Measurements from ENCODE around the gene ITGAE.

DNA sequence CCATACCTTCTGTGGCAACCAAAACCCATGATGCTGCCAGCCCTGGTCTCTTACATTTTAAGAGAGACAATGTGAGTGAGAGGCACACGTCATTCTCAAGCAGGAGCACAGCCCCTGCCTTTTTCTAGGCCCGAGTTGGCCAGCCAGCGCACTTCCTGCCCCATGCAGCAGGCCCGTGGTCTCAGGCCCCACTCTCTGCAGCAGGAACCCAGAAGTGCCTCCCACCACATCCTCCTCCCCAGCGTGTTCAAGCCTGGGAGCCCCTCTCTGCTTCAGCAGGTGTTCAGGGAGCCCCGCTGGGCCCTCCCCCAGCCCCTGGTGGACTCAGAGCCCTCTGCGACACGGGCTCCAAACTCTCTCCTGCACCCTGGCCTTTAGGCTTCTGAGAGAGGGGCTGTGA is 30.5 kb downstream of the ITGAE start:
- TF ChIP-seq MAZ (IDR thresholded peaks at IDR 0.05; ENCODE audit: borderline replicate concordance, low read depth, low read length) (no peak), SREBF2 (IDR thresholded peaks at IDR 0.05) (no peak), MAFK (IDR thresholded peaks at IDR 0.05; ENCODE audit: partially characterized antibody) (no peak), EP300 (IDR thresholded peaks at IDR 0.05) (no peak), POLR2A (IDR thresholded peaks at IDR 0.05; ENCODE audit: low read length) (no peak), CHD4 (IDR thresholded peaks at IDR 0.05; ENCODE audit: borderline replicate concordance) (no peak)
- TF ChIP-seq, protein P1, sequence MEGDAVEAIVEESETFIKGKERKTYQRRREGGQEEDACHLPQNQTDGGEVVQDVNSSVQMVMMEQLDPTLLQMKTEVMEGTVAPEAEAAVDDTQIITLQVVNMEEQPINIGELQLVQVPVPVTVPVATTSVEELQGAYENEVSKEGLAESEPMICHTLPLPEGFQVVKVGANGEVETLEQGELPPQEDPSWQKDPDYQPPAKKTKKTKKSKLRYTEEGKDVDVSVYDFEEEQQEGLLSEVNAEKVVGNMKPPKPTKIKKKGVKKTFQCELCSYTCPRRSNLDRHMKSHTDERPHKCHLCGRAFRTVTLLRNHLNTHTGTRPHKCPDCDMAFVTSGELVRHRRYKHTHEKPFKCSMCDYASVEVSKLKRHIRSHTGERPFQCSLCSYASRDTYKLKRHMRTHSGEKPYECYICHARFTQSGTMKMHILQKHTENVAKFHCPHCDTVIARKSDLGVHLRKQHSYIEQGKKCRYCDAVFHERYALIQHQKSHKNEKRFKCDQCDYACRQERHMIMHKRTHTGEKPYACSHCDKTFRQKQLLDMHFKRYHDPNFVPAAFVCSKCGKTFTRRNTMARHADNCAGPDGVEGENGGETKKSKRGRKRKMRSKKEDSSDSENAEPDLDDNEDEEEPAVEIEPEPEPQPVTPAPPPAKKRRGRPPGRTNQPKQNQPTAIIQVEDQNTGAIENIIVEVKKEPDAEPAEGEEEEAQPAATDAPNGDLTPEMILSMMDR (IDR thresholded peaks at IDR 0.05) = no peak

Data from A549 (cell line).